Fibroblast of peridontal ligament (primary cell): ENCODE results near the gene BBS4.
A peak's percentile ranks its signal among the peaks of the same experiment; 100 is the strongest.

Experiments
- DNase-seq: peaks from one replicate; pipeline ENCODE4 v3.0.0-alpha.2; 2010; ENCODE audit errors: extremely low read depth

The BBS4 gene

GRCh38 chr15:72760590-72761260 is 74.7 kb downstream of the BBS4 start:
- DNase-seq: no peak

GRCh38 chr15:72764656-72765055 is 78.6 kb downstream of the BBS4 start:
- DNase-seq: no peak

GRCh38 chr15:72766025-72766424 is 80.0 kb downstream of the BBS4 start:
- DNase-seq: no peak

- no peak for DNase-seq
These were observed 80.8 kb downstream of the BBS4 start for GRCh38 chr15:72766780-72767179.

- DNase-seq: no peak
These were observed 84.8 kb downstream of the BBS4 start for GRCh38 chr15:72770673-72771328.

- no peak for DNase-seq
These were observed 85.3 kb downstream of the BBS4 start for GRCh38 chr15:72771329-72771725.

- DNase-seq: no peak
These were observed 88.8 kb downstream of the BBS4 start for GRCh38 chr15:72774696-72775383.

GRCh38 chr15:72778796-72779195 is 92.8 kb downstream of the BBS4 start:
- no peak for DNase-seq

GRCh38 chr15:72781631-72782030 is 95.6 kb downstream of the BBS4 start:
- DNase-seq: no peak

GRCh38 chr15:72782274-72783003 is 96.4 kb downstream of the BBS4 start:
- DNase-seq: peak; percentile 33

- DNase-seq: peak; percentile 51
These were observed 97.1 kb downstream of the BBS4 start for GRCh38 chr15:72783004-72783639.

- DNase-seq: peak; percentile 96
These were observed 97.8 kb downstream of the BBS4 start, which contains the start of gene ADPGK for GRCh38 chr15:72783640-72784455. TSS of gene ADPGK (minus strand) at chr15:72783758. CDS start at chr15:72783691, 67 bp downstream.

GRCh38 chr15:72784456-72784876 is 98.5 kb downstream of the BBS4 start:
- no peak for DNase-seq

GRCh38 chr15:72785432-72785831 is 99.4 kb downstream of the BBS4 start:
- peak; percentile 81 for DNase-seq

GRCh38 chr15:72785841-72786240 is 99.8 kb downstream of the BBS4 start:
- DNase-seq: peak; percentile 59

GRCh38 chr15:72786242-72786641 is 100.2 kb downstream of the BBS4 start:
- no peak for DNase-seq

- DNase-seq: no peak
These were observed 100.8 kb downstream of the BBS4 start for GRCh38 chr15:72786676-72787345.

- DNase-seq: no peak
These were observed 101.5 kb downstream of the BBS4 start for GRCh38 chr15:72787526-72787925.
